Measurements from ENCODE around the gene TNFRSF12A. TPM values are rescaled to one million over a fixed set of nuclear protein-coding genes. Genes with fewer than 3 reads are reported as not detected.

TNFRSF12A gene
- total and polyA plus RNA-seq, 2 of the 13 experiments (the other 11 are each of a cell fraction or from before 2014, with no cell fraction given): 61.9 to 66.0 TPM

- peak; percentile 84 for TF ChIP-seq GABPB1 (CRISPR knock-in tag; IDR thresholded peaks at IDR 0.05)
- TF ChIP-seq MLXIP (CRISPR knock-in tag; IDR thresholded peaks at IDR 0.05; ENCODE audit: borderline replicate concordance): no peak
- TF ChIP-seq TOPORS (CRISPR knock-in tag; IDR thresholded peaks at IDR 0.05): no peak
- TF ChIP-seq MTA3 (CRISPR knock-in tag; IDR thresholded peaks at IDR 0.05): no peak
- TF ChIP-seq, protein P1, sequence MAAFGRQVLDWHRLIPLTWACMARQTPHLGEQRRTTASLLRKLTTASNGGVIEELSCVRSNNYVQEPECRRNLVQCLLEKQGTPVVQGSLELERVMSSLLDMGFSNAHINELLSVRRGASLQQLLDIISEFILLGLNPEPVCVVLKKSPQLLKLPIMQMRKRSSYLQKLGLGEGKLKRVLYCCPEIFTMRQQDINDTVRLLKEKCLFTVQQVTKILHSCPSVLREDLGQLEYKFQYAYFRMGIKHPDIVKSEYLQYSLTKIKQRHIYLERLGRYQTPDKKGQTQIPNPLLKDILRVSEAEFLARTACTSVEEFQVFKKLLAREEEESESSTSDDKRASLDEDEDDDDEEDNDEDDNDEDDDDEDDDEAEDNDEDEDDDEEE (CRISPR knock-in tag; IDR thresholded peaks at IDR 0.05): no peak
- 0 out of 2 replicates have a peak, but pooled peaks have one; percentile 24 for TF ChIP-seq ZNF160 (CRISPR knock-in tag; IDR thresholded peaks at IDR 0.05)
- 0 out of 2 replicates have a peak, but pooled peaks have one; percentile 31 for TF ChIP-seq ZNF776 (CRISPR knock-in tag; IDR thresholded peaks at IDR 0.05)
- peak; percentile 59; the same call in 1 of the 2 replicates for TF ChIP-seq MTF2 (CRISPR knock-in tag; IDR thresholded peaks at IDR 0.05; ENCODE audit: borderline replicate concordance)
- TF ChIP-seq NR0B2 (CRISPR knock-in tag; IDR thresholded peaks at IDR 0.05): no peak
- TF ChIP-seq, protein P2, sequence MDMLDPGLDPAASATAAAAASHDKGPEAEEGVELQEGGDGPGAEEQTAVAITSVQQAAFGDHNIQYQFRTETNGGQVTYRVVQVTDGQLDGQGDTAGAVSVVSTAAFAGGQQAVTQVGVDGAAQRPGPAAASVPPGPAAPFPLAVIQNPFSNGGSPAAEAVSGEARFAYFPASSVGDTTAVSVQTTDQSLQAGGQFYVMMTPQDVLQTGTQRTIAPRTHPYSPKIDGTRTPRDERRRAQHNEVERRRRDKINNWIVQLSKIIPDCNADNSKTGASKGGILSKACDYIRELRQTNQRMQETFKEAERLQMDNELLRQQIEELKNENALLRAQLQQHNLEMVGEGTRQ (IDR thresholded peaks at IDR 0.05; ENCODE audit: low read depth, low read length): no peak
- TF ChIP-seq, protein P2 (CRISPR knock-in tag; IDR thresholded peaks at IDR 0.05; ENCODE audit: borderline replicate concordance): no peak
- peak; percentile 62 for TF ChIP-seq ZNF563 (CRISPR knock-in tag; IDR thresholded peaks at IDR 0.05)
- TF ChIP-seq ZKSCAN8 (CRISPR knock-in tag; IDR thresholded peaks at IDR 0.05; ENCODE audit: borderline replicate concordance): no peak; the same call in 1 of the 2 replicates
- TF ChIP-seq CBX5 (CRISPR knock-in tag; IDR thresholded peaks at IDR 0.05; ENCODE audit: borderline replicate concordance): no peak
- TF ChIP-seq PCBP1 (IDR thresholded peaks at IDR 0.05; ENCODE audit: borderline replicate concordance, low read depth, low read length): no peak
- no peak for TF ChIP-seq CBFB (CRISPR knock-in tag; IDR thresholded peaks at IDR 0.05)
- no peak for TF ChIP-seq SIX4 (CRISPR knock-in tag; IDR thresholded peaks at IDR 0.05)
- TF ChIP-seq, protein P3, sequence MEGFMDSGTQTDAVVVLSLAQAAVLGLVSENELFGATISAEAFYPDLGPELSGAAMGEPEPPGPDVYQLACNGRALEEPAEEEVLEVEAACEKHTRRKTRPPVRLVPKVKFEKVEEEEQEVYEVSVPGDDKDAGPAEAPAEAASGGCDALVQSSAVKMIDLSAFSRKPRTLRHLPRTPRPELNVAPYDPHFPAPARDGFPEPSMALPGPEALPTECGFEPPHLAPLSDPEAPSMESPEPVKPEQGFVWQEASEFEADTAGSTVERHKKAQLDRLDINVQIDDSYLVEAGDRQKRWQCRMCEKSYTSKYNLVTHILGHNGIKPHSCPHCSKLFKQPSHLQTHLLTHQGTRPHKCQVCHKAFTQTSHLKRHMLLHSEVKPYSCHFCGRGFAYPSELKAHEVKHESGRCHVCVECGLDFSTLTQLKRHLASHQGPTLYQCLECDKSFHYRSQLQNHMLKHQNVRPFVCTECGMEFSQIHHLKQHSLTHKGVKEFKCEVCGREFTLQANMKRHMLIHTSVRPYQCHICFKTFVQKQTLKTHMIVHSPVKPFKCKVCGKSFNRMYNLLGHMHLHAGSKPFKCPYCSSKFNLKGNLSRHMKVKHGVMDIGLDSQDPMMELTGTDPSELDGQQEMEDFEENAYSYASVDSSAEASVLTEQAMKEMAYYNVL (CRISPR knock-in tag; IDR thresholded peaks at IDR 0.05; ENCODE audit: borderline replicate concordance): no peak
- TF ChIP-seq NCOA5 (CRISPR knock-in tag; IDR thresholded peaks at IDR 0.05): no peak
- no peak for TF ChIP-seq CHCHD3 (CRISPR knock-in tag; IDR thresholded peaks at IDR 0.05)
- no peak for TF ChIP-seq AKAP8 (CRISPR knock-in tag; IDR thresholded peaks at IDR 0.05)
- TF ChIP-seq ELF1 (CRISPR knock-in tag; IDR thresholded peaks at IDR 0.05): peak; percentile 51; the same call in 1 of the 2 replicates
Observed at GRCh38 chr16:3059041-3059722, 39.0 kb downstream of the TNFRSF12A start (continued).

Data from HepG2 (cell line).